ENCODE results near the gene USP33. TPM values are rescaled to one million over a fixed set of nuclear protein-coding genes. Genes with fewer than 3 reads are reported as not detected.

The USP33 gene
- total and polyA plus RNA-seq, 8 donors: 17.3 to 174 (median 61.2) TPM

DNA sequence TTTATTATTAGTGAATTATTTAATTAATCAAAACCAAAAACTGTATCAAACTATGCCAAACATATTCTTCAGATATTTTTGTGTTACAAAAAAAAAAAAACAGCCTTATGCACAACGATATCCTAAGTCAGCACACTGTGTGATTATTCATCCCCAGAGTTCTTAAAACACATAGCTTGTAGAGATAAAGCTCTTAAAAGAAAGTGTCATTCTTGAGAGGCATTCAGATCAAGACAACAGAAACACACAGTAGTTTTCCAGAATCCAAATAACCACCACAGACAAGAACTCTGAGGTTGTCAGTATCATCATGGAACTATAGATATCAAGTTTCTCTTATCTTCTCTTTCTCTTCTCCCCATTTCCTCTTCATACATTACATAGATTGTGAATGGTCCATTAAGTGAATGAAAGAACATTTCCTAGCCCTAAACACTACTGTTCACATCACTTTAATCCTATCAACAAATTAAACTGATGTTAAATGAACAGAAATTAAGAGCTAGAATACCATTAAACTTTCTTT lies 90.7 kb downstream of the USP33 start:
- peaks cover 0 to 90% (median 40%) of the 10 kb centered on the region in 4 donors for H3K4me1 ChIP-seq

DNA sequence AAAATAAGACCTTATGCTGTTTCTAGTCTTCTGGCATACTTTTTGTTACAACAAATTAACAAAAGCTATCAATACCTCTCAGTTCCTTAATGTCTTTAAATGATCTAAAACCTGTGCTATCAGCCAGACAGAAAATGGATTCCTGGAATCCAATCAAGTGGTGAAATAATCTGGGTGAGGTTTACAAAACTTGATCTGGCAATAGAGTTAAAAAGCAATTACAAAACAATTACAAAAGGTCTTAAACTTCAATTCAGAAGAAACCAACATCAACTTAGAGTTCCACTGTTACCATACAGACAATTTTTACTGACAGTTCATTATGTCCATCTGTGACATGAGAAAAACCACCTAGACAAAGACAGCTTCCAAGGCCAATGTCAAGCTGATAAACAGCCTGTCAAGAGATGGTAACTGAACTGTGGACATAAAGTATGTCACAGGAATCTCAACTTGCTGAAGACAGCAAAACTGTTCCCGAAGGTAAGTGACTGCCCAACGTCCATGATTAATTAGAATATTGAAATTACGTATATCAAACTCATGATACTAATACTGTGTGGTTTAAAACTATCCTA lies 94.6 kb downstream of the USP33 start:
- Histone ChIP-seq H3K4me1 (peaks cover 0 to 62% (median 26%) of the 10 kb centered on the region in 4 donors), H3K9me3 (no peaks in the 10 kb centered on the region), H3K36me3 (no peaks in the 10 kb centered on the region), H3K27ac (no peak overlapping the region), H3K27me3 (no peaks in the 10 kb centered on the region), H3K4me3 (no peak overlapping the region)
- DNase-seq: no peak
- TF ChIP-seq CTCF (IDR thresholded peaks at IDR 0.05) (no peak), POLR2AphosphoS5 (IDR thresholded peaks at IDR 0.05) (no peak), POLR2A (IDR thresholded peaks at IDR 0.05) (no peak)
- WGBS, 5 donors: 84 to 90% (median 85%) methylated on average over 3 of the region's 3 CpGs
- intact Hi-C loops (cut with DNase I; ENCODE audit: low total_unique reads): no loop called here

More for the DNA sequence above, 90.7 kb downstream of the USP33 start:
- Histone ChIP-seq H3K4me3 (no peak overlapping the region), H3K9me3 (no peaks in the 10 kb centered on the region), H3K27ac (no peak overlapping the region), H3K36me3 (no peaks in the 10 kb centered on the region), H3K27me3 (no peaks in the 10 kb centered on the region)
- TF ChIP-seq POLR2AphosphoS5 (IDR thresholded peaks at IDR 0.05) (no peak), CTCF (IDR thresholded peaks at IDR 0.05) (no peak), POLR2A (IDR thresholded peaks at IDR 0.05) (no peak), EP300 (IDR thresholded peaks at IDR 0.05) (no peak)
- DNase-seq: no peak
- 20 to 42% (median 33%) methylated on average over 1 of the region's 1 CpG for WGBS, 5 donors
- intact Hi-C loops (cut with DNase I; ENCODE audit: low total_unique reads): no loop called here

GRCh38 chr1:77661696-77662095 lies 98.0 kb downstream of the USP33 start:
- no peak for TF ChIP-seq POLR2A (IDR thresholded peaks at IDR 0.05)
- TF ChIP-seq EP300 (IDR thresholded peaks at IDR 0.05): no peak
- no peak for TF ChIP-seq CTCF (IDR thresholded peaks at IDR 0.05)
- TF ChIP-seq POLR2AphosphoS5 (IDR thresholded peaks at IDR 0.05): no peak
- Histone ChIP-seq H3K36me3 (no peaks in the 10 kb centered on the region), H3K9me3 (no peaks in the 10 kb centered on the region), H3K4me3 (no peak overlapping the region), H3K27ac (no peak overlapping the region), H3K4me1 (peaks cover 0 to 34% (median 14%) of the 10 kb centered on the region in 4 donors), H3K27me3 (no peaks in the 10 kb centered on the region)
- intact Hi-C loops (cut with DNase I; ENCODE audit: low total_unique reads): no loop called here
- WGBS, 5 donors: 89 to 94% (median 92%) methylated on average over 4 of the region's 4 CpGs
- DNase-seq: no peak

- H3K4me1 ChIP-seq: peaks cover 0 to 31% (median 15%) of the 10 kb centered on the region in 4 donors
- 73 to 96% (median 95%) methylated on average over 4 of the region's 4 CpGs for WGBS, 5 donors
- H3K36me3 ChIP-seq: no peaks in the 10 kb centered on the region
- no peak overlapping the region for H3K27ac ChIP-seq
- H3K27me3 ChIP-seq: no peaks in the 10 kb centered on the region
- H3K4me3 ChIP-seq: no peak overlapping the region
- no peaks in the 10 kb centered on the region for H3K9me3 ChIP-seq
- intact Hi-C loops (cut with DNase I; ENCODE audit: low total_unique reads): no loop called here
- TF ChIP-seq POLR2A (IDR thresholded peaks at IDR 0.05): no peak
- no peak for TF ChIP-seq POLR2AphosphoS5 (IDR thresholded peaks at IDR 0.05)
- TF ChIP-seq CTCF (IDR thresholded peaks at IDR 0.05): no peak
- TF ChIP-seq EP300 (IDR thresholded peaks at IDR 0.05): no peak
- DNase-seq: no peak
These were observed 99.6 kb downstream of the USP33 start for GRCh38 chr1:77659879-77660593.
